ENCODE measurements around the gene C1QB.

C1QB gene

GRCh38 chr1:22643381-22643780, 9.7 kb upstream of the C1QB start, which contains the start of gene C1QC:
TSS of gene C1QC (plus strand) at chr1:22643633. CDS start at chr1:22644024, 391 bp downstream.
- no peak for TF ChIP-seq CTCF (IDR thresholded peaks at IDR 0.05)

GRCh38 chr1:22643928-22644327, 9.1 kb upstream of the C1QB start:
- no peak for TF ChIP-seq CTCF (IDR thresholded peaks at IDR 0.05)

GRCh38 chr1:22645931-22646330, 7.1 kb upstream of the C1QB start:
- TF ChIP-seq CTCF (IDR thresholded peaks at IDR 0.05), result no peak

- no peak for TF ChIP-seq CTCF (IDR thresholded peaks at IDR 0.05)
Observed at GRCh38 chr1:22646384-22646783, 6.7 kb upstream of the C1QB start.

GRCh38 chr1:22650089-22650693, 2.8 kb upstream of the C1QB start:
- no peak for TF ChIP-seq CTCF (IDR thresholded peaks at IDR 0.05)

GRCh38 chr1:22651941-22652856, 837 bp upstream of the C1QB start:
- TF ChIP-seq CTCF (IDR thresholded peaks at IDR 0.05), result no peak

DNA sequence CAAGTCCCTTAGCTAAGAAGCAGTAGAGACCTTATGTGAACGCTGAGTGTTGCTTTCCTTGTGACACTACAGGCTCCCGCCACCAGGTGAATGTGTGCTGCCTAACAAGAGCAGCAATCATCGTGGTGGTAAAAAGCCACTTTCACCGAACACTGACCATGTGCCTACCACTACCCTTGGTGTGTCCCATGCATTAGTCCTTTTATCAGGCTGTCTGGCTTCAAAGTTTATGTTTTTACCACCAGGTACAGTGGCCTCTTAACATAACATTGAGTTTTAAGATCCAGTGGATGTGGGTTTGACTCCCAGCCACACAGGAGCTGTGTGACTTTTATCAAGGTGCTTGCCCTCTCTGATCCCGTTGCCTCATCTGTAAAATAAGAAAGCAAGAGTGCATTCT, 1.7 kb downstream of the C1QB start:
- no peak for TF ChIP-seq CTCF (IDR thresholded peaks at IDR 0.05)
